PFSK-1 (cell line): ENCODE results near the gene ID3.

Experiments used
- POLR2AphosphoS5 ChIP-seq: IDR thresholded peaks from 2 replicates; pipeline ENCODE4 v1.6.1; 2012; ENCODE audit warnings: low read depth, mild to moderate bottlenecking, control low read depth, low read length, moderate library complexity
- REST ChIP-seq, 2 experiments: IDR thresholded peaks; 2 replicates each; pipeline versions ENCODE4 v1.6.1 to v1.8.0; 2011 to 2012; ENCODE audit warnings: low read depth in 2 of 2, low read length in 2 of 2, control low read depth in 1 of 2, inconsistent platforms in 1 of 2, mild to moderate bottlenecking in 1 of 2, moderate library complexity in 1 of 2; ENCODE audit not compliant: insufficient read depth in 1 of 2
- TAF1 ChIP-seq: IDR thresholded peaks from 2 replicates; pipeline ENCODE4 v1.6.1; 2012; ENCODE audit warnings: low read length, control low read depth, borderline replicate concordance; ENCODE audit not compliant: insufficient read depth

GRCh38 chr1:23556635-23557470 lies 2.4 kb downstream of the ID3 start:
- peak; percentile 1; the same call in 1 of the 2 replicates for TF ChIP-seq TAF1
- TF ChIP-seq REST (IDR thresholded peaks at IDR 0.05; ENCODE audit: insufficient read depth in 1 of 2, low read depth in 2 of 2, low read length in 2 of 2): no peak
- peak; percentile 79 for TF ChIP-seq POLR2AphosphoS5
